HepG2 (cell line): Measurements from ENCODE around the gene IFT27. TPM values are rescaled to one million over a fixed set of nuclear protein-coding genes. Genes with fewer than 3 reads are reported as not detected.

Source experiments
- ATAC-seq: fragments of 200-7000 bp; cut with Tn5 transposase; 3 replicates; pipeline ENCODE4 v1.9.1; 2020; ENCODE audit warnings: mild to moderate bottlenecking, moderate library complexity
- BruUV-seq: library from RNA; stranded (reverse); fragments of 400-500 nt; replicated peaks from 2 replicates; lab custom pipeline; 2021; lab: Mats Ljungman, UMichigan
- CTCF ChIA-PET: fragments of 300-600 bp; formaldehyde crosslinking; extraction: SDS; loops from one replicate; lab custom pipeline; 2021; ENCODE audit warnings: low total read pairs, inconsistent platforms, low intra/inter-chr PET ratio; lab: Yijun Ruan, JAX
- POLR2A ChIA-PET: fragments of 350-600 bp; sonication (Branson Sonifier 250); formaldehyde crosslinking; loops from one replicate; lab custom pipeline; 2020; ENCODE audit warnings: antibody characterized with exemption, inconsistent platforms; lab: Yijun Ruan, JAX
- DNase-seq: peaks from one replicate; pipeline ENCODE4 v3.0.0-alpha.2; 2015; ENCODE audit warnings: low spot score
- FAIRE-seq: peaks from 3 replicates; lab custom pipeline; 2011; peaks lifted over from hg19 to GRCh38; lab: Jason Lieb, UNC
- H2AFZ ChIP-seq: one replicate; pipeline ENCODE4 v1.6.1; 2011; ENCODE audit warnings: low read length, inconsistent platforms
- H3K27ac ChIP-seq: fragments of 300-600 bp; 3 replicates; pipeline ENCODE4 v1.8.0; 2011; ENCODE audit warnings: mixed run types, mild to moderate bottlenecking, mixed read lengths, low read length, inconsistent platforms; ENCODE audit not compliant: insufficient read depth; ENCODE audit errors: extremely low read length
- H3K27me3 ChIP-seq, 2 experiments: fragments of 200-600 bp in 1 of 2; 2 replicates in 1 of 2; 3 replicates in 1 of 2; pipeline versions ENCODE4 v1.6.0 to v1.8.0; 2011; ENCODE audit warnings: low read length in 2 of 2, mild to moderate bottlenecking in 2 of 2, moderate library complexity in 2 of 2, inconsistent platforms in 1 of 2; ENCODE audit not compliant: insufficient read depth in 2 of 2, control insufficient read depth in 1 of 2
- H3K36me3 ChIP-seq, 2 experiments: fragments of 200-600 bp in 1 of 2; replicated peaks in 1 of 2; 2 replicates in 1 of 2; 3 replicates in 1 of 2; pipeline versions ENCODE4 v1.5.1 to v1.8.0; 2011; ENCODE audit warnings: low read length in 2 of 2, inconsistent platforms in 1 of 2; ENCODE audit not compliant: insufficient read depth in 2 of 2, control insufficient read depth in 1 of 2
- H3K4me1 ChIP-seq: 2 replicates; pipeline ENCODE4 v1.5.1; 2012; ENCODE audit warnings: low read length, inconsistent platforms; ENCODE audit not compliant: insufficient read depth
- H3K4me2 ChIP-seq: 2 replicates; pipeline ENCODE4 v1.6.0; 2011; ENCODE audit warnings: low read depth, low read length, inconsistent platforms
- H3K4me3 ChIP-seq, 3 experiments: fragments of 200-600 bp in 1 of 3; sonication (generic), shearing (Covaris generic) in 1 of 3; replicated peaks in 1 of 3; 2 replicates each; pipeline ENCODE4 v1.5.1; 2011 to 2016; ENCODE audit warnings: low read length in 3 of 3, inconsistent platforms in 2 of 3, low read depth in 2 of 3, mild to moderate bottlenecking in 2 of 3, control low read depth in 1 of 3, mixed read lengths in 1 of 3; ENCODE audit not compliant: insufficient read depth in 1 of 3
- H3K79me2 ChIP-seq: one replicate; pipeline ENCODE4 v1.6.1; 2011; ENCODE audit warnings: low read length, inconsistent platforms; ENCODE audit not compliant: insufficient read depth
- H3K9ac ChIP-seq: 2 replicates; pipeline ENCODE4 v1.6.0; 2011; ENCODE audit warnings: mild to moderate bottlenecking, low read depth, low read length, inconsistent platforms; ENCODE audit not compliant: insufficient read depth
- H3K9me3 ChIP-seq: 2 replicates; pipeline ENCODE4 v1.5.1; 2012; ENCODE audit warnings: mild to moderate bottlenecking, low read length
- H4K20me1 ChIP-seq: 2 replicates; pipeline ENCODE4 v1.6.0; 2011; ENCODE audit warnings: inconsistent platforms, mild to moderate bottlenecking, low read length, moderate library complexity; ENCODE audit not compliant: insufficient read depth
- FOXP1 ChIP-seq, 2 experiments: fragments of 450-650 bp in 1 of 2; IDR thresholded peaks; 2 replicates each; pipeline ENCODE4 v1.6.1; 2017 to 2018; ENCODE audit warnings: antibody characterized with exemption in 1 of 2
- FUBP1 ChIP-seq: sonication (generic); formaldehyde crosslinking; IDR thresholded peaks from 2 replicates; pipeline ENCODE4 v1.5.1; 2020; ENCODE audit warnings: missing genetic modification reagents, mild to moderate bottlenecking, borderline replicate concordance
- KDM6A ChIP-seq: IDR thresholded peaks from 2 replicates; pipeline ENCODE4 v1.6.1; 2016; ENCODE audit warnings: low read depth
- MXD3 ChIP-seq: IDR thresholded peaks from 2 replicates; pipeline ENCODE4 v1.6.1; 2016; ENCODE audit warnings: mild to moderate bottlenecking, missing biosample characterization, missing genetic modification reagents
- NBN ChIP-seq: fragments of 450-650 bp; conservative IDR thresholded peaks from 2 replicates; pipeline ENCODE4 v1.6.1; 2017
- PAWR ChIP-seq: sonication (generic); formaldehyde crosslinking; IDR thresholded peaks from 2 replicates; pipeline ENCODE4 v1.4.0; 2020; ENCODE audit warnings: missing genetic modification reagents, mild to moderate bottlenecking, borderline replicate concordance
- POLR2AphosphoS2 ChIP-seq: IDR thresholded peaks from 2 replicates; pipeline ENCODE4 v1.6.1; 2011; ENCODE audit warnings: low read depth, low read length, improper control_type of control experiment
- PREB ChIP-seq: sonication (generic); formaldehyde crosslinking; IDR thresholded peaks from 2 replicates; pipeline ENCODE4 v1.4.0; 2020; ENCODE audit warnings: missing genetic modification reagents
- SIN3A ChIP-seq: IDR thresholded peaks from 2 replicates; pipeline ENCODE4 v1.6.1; 2011; ENCODE audit warnings: low read depth, mild to moderate bottlenecking, control low read depth, low read length, borderline replicate concordance
- SNAI1 ChIP-seq: sonication (generic); formaldehyde crosslinking; IDR thresholded peaks from 2 replicates; pipeline ENCODE4 v1.5.0; 2020; ENCODE audit warnings: mild to moderate bottlenecking, missing genetic modification reagents, borderline replicate concordance
- TBX3 ChIP-seq: fragments of 450-650 bp; IDR thresholded peaks from 2 replicates; pipeline ENCODE4 v1.6.1; 2017; ENCODE audit warnings: antibody characterized with exemption, mild to moderate bottlenecking, inconsistent platforms, borderline replicate concordance
- ZBTB8A ChIP-seq: sonication (generic); formaldehyde crosslinking; IDR thresholded peaks from 2 replicates; pipeline ENCODE4 v1.4.0; 2020; ENCODE audit warnings: mild to moderate bottlenecking, low read depth, missing genetic modification reagents, borderline replicate concordance
- ZNF121 ChIP-seq: sonication (generic); formaldehyde crosslinking; IDR thresholded peaks from 2 replicates; pipeline ENCODE4 v1.5.0; 2020; ENCODE audit warnings: mild to moderate bottlenecking, missing genetic modification reagents
- ZNF276 ChIP-seq: sonication (generic); formaldehyde crosslinking; IDR thresholded peaks from 2 replicates; pipeline ENCODE4 v1.4.0; 2020; ENCODE audit warnings: mild to moderate bottlenecking, low read depth, missing genetic modification reagents
- ZNF326 ChIP-seq: sonication (generic); formaldehyde crosslinking; IDR thresholded peaks from 2 replicates; pipeline ENCODE4 v1.4.0; 2020; ENCODE audit warnings: missing genetic modification reagents, borderline replicate concordance
- WGBS: methylation state at CpG from one replicate; pipeline ENCODE4 v1.1.6; 2017; ENCODE audit warnings: low lambda C conversion rate; 5-methylcytosine and 5-hydroxymethylcytosine counted together
- in situ Hi-C: cut with HindIII; loops from 2 replicates; pipeline ENCODE4 v1.10.0; 2017; ENCODE audit warnings: low pct_unique_long_range_greater_than_20kb; ENCODE audit not compliant: extremely low pct_ligation_motif_present
- intact Hi-C: fragments of 100-400 bp; cut with micrococcal nuclease; formaldehyde crosslinking; loops from one replicate; pipeline ENCODE4 v1.10.0; 2022; ENCODE audit not compliant: unreplicated experiment
- polyA plus RNA-seq, 8 experiments: library from polyadenylated mRNA; depleted of rRNA in 3 of 8; stranded (reverse) in 7 of 8; unstranded in 1 of 8; fragments of >200 nt; fragmentation: Illumina TruSeq in 4 of 8; extraction: Trizol in 4 of 8; gene quantifications; 2 replicates each; pipeline versions ENCODE4 v1.2.1 to v1.2.3, GENCODE V29; 2011 to 2016; ENCODE audit warnings: low read depth in 4 of 8, missing spikeins in 1 of 8, mixed read lengths in 1 of 8; ENCODE audit not compliant: insufficient read depth in 1 of 8
- total RNA-seq, 5 experiments: library from RNA; depleted of rRNA; stranded (reverse); fragments of >200 nt; fragmentation: Illumina TruSeq; extraction: Trizol; gene quantifications; 2 replicates each; pipeline ENCODE4 v1.2.3, GENCODE V29; 2016; ENCODE audit warnings: low read depth in 1 of 5

Gene IFT27
- total and polyA plus RNA-seq, 2 of the 13 experiments (the other 11 are each of a cell fraction or from before 2014, with no cell fraction given), result 0.25 to 0.33 TPM

- TF ChIP-seq ZNF276 (CRISPR knock-in tag), result no peak
- no peak for TF ChIP-seq ZNF121
- no peak for TF ChIP-seq NBN
- no peak for TF ChIP-seq ZBTB8A
- no peak for TF ChIP-seq FOXP1 (IDR thresholded peaks at IDR 0.05)
- no peak for TF ChIP-seq FOXP1 (CRISPR knock-in tag; IDR thresholded peaks at IDR 0.05)
- TF ChIP-seq KDM6A (CRISPR knock-in tag), result no peak
- TF ChIP-seq FUBP1 (CRISPR knock-in tag), result no peak
- no peak for TF ChIP-seq SIN3A
Measured at GRCh38 chr22:36737776-36738175, 38.1 kb downstream of the IFT27 start (continued).

GRCh38 chr22:36736701-36737320, 39.1 kb downstream of the IFT27 start:
- H3K27me3 ChIP-seq, result peaks cover 0 to 3% of the 10 kb centered on the region in 2 experiments; a peak in 2 of 5 replicates
- H3K9me3 ChIP-seq, result no peaks in the 10 kb centered on the region
- no peaks in the 10 kb centered on the region for H4K20me1 ChIP-seq
- no peaks in the 10 kb centered on the region for H3K79me2 ChIP-seq
- no peak overlapping the region for H3K4me3 ChIP-seq
- CTCF ChIA-PET, result no interaction called here
- in situ Hi-C loops (no loop called here), intact Hi-C loops (no loop called here)
- WGBS, result 0% methylated on average over 5 of the region's 10 CpGs
- BruUV-seq, result no TSS peak
- no peak for FAIRE-seq
- DNase-seq, result no peak
- H3K27ac ChIP-seq, result no peak overlapping the region
- H2AFZ ChIP-seq, result no peak overlapping the region
- H3K4me2 ChIP-seq, result no peak overlapping the region
- H3K36me3 ChIP-seq, result no peaks in the 10 kb centered on the region
- H3K4me1 ChIP-seq, result no peaks in the 10 kb centered on the region
- H3K9ac ChIP-seq, result no peak overlapping the region
- POLR2A ChIA-PET, result no interaction called here
- no peak for ATAC-seq
- TF ChIP-seq POLR2AphosphoS2, result no peak
- no peak for TF ChIP-seq MXD3 (CRISPR knock-in tag)
- TF ChIP-seq PREB (CRISPR knock-in tag), result no peak
- TF ChIP-seq SNAI1 (CRISPR knock-in tag), result no peak
- no peak for TF ChIP-seq PAWR (CRISPR knock-in tag)
- no peak for TF ChIP-seq TBX3
- no peak for TF ChIP-seq ZNF326
